DMS79 treated with DMSO at 0.1 percent for 48 hours (cell line): ENCODE data around the gene SNORC.

ENCODE experiments used
- DNase-seq: peaks from one replicate; lab custom pipeline; 2025; lab: John Stamatoyannopoulos, UW

The SNORC gene

DNA sequence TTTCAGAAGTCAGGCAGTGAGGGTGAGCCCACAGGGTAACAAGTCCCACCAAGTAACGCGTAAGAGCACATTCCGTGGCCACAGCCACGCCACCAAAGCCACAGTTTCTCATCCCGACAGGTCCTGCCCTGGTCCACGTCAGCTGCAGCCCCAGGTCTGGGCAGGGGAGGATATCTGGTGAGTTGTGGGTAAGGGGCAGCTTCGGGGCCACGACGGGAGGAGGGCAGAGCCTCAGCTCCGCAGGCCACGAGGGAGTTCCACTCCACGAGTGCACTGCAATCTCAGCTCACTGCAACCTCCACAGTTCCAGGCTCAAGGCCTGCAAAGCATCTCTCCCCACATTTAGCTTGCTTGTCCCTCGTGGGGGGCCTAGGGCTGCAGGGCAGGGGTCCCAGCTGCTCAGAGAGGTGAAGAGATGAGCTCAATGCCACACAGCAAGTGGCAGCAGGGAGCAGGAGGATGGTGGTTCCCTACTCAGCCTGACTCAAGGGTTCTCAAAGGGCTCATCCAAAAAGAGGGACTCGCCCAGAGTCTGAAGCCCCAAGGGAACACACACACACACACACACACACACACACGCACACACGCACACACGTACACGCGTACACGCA is 12.5 kb downstream of the SNORC start:
- no peak for DNase-seq

GRCh38 chr2:232883116-232883721 is 13.2 kb downstream of the SNORC start:
- DNase-seq: no peak

- no peak for DNase-seq
These were observed 13.9 kb downstream of the SNORC start for GRCh38 chr2:232884001-232884421.

DNA sequence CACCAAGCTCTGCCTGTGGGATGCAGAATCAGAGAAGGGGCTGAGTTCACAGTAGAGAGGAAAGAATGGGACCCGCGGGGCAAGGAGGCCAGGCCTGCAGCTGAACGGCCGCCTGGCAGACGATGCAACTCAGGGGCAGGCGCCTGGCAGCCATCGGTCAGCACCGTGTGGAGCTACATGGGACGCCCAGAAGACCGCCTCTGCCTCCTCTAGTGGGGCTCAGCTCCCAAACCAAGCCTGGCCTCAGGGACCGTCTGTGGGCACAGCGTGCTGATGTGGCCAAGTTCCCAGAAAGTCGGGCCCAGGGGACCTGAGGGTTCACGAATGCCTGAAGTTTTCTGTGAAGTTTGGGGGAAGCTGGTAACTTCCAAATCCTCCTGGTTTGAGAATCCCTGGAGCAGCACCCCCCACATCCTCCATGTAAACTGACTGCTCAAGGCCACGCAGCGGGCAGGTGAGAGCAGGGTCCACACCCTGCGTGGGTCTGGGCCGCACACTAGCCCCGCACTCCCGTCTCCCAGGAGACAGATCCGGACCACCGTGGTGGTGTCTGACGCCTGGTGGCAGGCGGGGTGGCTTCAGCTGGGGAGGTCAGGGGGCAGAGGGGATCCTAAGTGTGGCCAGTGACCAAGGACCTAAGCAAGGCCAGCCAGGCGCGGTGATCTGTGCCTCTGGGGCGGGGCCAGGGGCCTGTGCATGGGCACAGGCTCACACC is 14.6 kb downstream of the SNORC start:
- DNase-seq: no peak

GRCh38 chr2:232885264-232885961 is 15.3 kb downstream of the SNORC start:
- DNase-seq: no peak

GRCh38 chr2:232886176-232886575 is 16.1 kb downstream of the SNORC start:
- no peak for DNase-seq

DNA sequence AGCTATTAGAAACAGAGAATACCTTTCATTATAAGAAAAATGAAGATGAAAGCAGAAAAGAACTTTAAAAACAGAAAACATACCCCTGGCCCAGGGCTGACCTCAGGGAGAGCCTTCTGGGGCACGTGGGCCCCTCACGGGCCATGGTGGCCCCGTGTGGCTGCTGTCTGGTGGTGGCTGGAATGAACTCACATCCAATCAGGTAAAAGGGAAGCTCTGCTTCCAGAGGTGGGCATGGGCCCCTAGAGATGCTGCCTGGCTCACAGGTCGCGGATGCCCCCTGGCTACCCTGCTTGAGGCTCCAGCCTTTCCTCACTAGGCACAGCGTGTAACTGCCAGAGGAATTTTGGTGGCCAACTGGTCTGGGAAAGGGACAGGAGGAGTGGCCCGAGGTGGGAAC is 16.6 kb downstream of the SNORC start:
- no peak for DNase-seq

DNA sequence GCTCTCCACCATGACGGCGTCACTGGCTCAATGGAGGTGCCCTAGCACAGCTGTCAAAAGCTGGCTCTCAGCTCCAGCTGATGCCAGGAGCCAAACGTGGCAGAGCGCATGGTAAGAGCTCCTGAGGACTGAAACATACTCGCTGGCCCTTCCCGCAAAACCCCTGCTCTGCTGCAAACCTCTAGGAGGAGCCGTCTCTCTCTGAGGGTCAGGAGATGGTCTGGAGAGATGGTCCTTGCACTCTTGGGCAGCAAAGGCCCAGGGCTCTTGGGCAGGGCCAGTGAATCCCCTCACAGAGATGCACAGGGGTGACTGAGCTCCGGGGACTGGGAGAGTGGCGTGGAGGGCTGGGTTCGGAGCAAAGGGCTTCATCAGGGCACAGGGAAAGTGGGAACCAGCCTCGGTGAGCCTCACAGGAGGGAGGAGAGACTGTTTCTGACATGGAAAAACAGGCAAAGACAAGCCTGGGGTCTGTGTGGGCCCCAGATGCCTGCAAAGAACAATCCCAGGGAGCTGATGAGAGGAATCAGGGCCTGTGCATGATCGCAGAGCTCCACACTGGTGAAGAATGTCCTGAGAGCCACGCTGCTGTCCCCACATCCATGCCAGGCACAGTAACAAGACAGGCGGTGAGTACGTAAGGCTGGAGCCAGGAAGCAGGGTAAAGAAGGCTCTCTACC is 17.2 kb downstream of the SNORC start:
- no peak for DNase-seq

DNA sequence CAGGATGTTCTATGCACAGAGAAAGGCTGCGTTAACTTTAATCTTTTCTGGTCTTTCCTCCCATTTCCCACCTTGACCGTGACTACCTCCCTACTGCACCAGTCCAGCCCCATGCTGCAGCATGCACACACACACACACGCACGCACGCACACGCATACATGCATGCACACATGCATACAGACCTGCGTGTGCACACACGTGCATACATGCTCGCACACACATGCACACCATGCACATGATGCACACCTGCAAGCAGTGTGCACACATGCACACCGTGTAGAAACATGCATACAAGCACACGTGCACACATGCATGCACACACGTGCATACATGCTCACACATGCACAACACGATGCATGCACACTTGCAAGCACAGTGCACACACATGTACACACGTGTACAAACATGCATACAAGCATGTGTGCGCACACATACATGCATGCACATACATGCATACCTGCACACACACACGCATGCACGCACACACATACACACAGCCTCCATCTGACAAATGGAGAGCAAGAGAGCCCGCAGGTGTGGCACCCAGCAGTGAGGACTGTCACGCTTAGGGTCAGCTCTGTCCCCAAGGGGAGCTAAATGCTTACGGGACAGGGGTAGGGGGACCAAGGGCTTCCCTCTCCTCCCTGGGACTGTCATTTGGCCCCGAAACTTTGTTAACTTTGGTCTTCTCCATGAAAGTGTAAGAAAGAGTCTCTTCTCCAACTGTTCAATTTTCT is 18.2 kb downstream of the SNORC start:
- no peak for DNase-seq

DNA sequence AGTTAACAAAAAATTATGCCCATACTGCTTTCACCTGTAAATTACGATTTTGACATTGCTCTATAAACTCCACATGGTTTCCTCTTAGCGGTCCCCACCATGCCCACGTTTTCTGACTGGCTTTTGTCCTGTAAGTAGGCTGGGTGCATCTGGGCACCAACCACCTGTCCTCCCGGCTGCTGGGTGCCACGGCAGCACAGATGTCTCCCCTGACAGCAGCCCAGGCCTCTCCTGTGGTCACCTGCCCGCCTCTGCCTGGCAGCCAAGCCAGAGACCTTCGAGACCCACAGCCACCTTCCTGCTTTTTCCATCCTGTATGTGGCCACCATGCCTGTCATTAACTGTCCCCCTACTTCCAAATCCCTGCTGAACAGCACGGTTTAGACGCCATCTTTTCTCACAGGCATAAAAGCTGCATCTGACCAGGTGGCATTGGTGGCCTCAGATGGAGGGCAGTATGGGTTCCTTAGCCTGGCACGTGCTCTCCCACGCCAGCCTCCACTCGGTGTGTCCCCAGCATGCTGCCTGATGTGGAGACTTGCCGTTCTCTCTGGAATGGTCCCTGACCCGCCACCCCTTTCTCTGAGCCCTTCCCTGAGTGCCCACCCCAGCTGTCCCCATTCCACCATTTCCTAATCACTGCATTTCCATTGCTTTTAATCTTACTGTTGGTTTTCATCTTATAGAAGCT is 18.9 kb downstream of the SNORC start:
- no peak for DNase-seq

DNA sequence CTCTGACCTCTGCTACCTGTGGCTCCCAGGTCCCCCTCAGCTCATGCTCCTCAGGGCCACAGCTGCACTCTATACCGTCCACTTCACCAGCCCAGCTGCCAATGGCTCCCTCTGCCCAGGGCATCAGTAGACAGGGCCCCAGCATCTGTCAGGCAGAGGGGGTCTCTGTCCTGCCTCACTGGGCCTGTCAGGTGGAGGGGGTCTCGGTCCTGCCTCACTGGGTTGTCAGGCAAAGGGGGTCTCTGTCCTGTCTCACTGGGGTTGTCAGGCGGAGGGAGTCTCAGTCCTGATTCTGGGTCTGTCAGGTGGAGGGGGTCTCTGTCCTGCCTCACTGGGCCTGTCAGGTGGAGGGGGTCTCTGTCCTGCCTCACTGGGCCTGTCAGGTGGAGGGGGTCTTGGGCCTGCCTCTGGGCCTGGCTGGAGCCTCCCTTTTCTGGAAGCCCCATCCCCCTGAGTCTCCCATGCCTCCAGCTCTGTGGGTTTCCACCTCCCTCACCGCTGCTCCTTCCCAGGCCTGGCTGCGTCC is 19.9 kb downstream of the SNORC start:
- no peak for DNase-seq

DNA sequence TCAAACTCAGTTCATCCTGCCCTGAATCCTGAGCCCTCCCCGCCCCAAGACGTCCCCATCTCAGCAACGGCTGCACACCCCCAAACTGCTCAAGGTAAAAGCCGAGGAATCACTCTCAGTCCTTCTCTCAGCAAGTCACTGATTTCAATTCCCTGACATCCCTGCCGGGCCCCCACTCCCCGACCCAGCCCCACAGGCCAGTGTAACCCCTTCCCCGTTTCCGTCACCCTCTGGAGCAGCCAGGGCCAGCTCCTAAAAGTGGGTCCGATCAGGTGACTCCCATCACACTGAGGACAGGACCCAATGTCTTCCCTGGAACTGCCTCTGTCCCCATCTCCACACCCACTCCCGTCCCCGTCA is 20.5 kb downstream of the SNORC start:
- DNase-seq: no peak

- no peak for DNase-seq
These were observed 21.0 kb downstream of the SNORC start for GRCh38 chr2:232890896-232891601.

DNA sequence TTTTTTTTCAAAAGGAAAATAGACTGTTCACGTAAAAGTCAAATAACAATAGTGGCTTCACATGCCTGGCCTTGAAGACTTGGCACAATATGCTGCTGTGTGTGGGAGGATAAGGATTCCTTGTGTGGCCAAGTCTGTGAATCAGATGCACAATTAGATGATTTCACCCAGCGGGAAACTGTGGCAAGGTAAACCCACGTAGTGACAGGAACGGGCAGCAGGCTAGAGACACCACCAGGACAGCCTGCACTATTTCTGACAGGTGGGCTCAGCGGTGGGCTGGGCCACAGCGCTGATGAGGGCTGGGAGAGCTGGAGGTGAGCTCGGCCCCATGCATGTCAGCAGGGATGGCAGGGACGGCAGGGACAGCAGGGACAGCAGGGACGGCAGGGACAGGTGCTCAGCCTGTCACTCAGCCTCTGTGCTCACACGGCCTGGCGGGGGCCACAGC is 21.6 kb downstream of the SNORC start:
- no peak for DNase-seq

- DNase-seq: no peak
These were observed 22.2 kb downstream of the SNORC start for GRCh38 chr2:232892221-232892620.

DNA sequence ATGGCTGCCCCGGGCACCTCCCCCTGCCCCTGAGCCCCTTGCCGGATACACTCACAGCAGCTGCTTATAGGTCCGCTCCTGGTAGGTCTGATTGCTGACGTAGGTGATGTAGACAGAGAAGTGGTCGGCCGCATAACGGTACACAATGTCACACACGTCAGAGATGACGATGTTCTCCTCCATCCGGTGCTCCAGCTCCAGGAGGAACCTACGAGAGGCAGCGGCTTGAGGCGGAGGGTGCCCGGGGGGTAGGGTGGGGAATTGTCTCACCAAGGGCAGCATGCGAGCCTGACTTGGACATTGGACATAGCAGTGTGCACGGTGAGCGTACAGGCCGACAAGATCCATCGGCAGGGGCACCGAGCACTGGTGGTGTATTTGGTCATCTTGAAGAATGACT is 22.8 kb downstream of the SNORC start:
- DNase-seq: no peak

- DNase-seq: no peak
These were observed 23.8 kb downstream of the SNORC start for GRCh38 chr2:232893834-232894233.

GRCh38 chr2:232894251-232894650 is 24.2 kb downstream of the SNORC start:
- no peak for DNase-seq

- no peak for DNase-seq
These were observed 24.7 kb downstream of the SNORC start for GRCh38 chr2:232894746-232895145.

- no peak for DNase-seq
These were observed 26.0 kb downstream of the SNORC start for GRCh38 chr2:232896111-232896510.
